HCT116 (cell line): Measurements from ENCODE around the gene UBE2E2. TPM values are rescaled to one million over a fixed set of nuclear protein-coding genes. Genes with fewer than 3 reads are reported as not detected.

ENCODE experiments used
- ATAC-seq: fragments of 200-7000 bp; cut with Tn5 transposase; 2 replicates; pipeline ENCODE4 v1.9.1; 2020; ENCODE audit warnings: mild to moderate bottlenecking, moderate library complexity
- BruUV-seq: library from RNA; stranded (reverse); fragments of 400-500 nt; replicated peaks from 2 replicates; lab custom pipeline; 2021; lab: Mats Ljungman, UMichigan
- CTCF ChIA-PET: fragments of 300-600 bp; sonication (Branson Sonifier 250); formaldehyde crosslinking; loops from one replicate; lab custom pipeline; 2021; ENCODE audit warnings: antibody characterized with exemption; lab: Charles Lee
- POLR2A ChIA-PET: fragments of 300-600, 350-600 bp; sonication (Branson Sonifier 250); formaldehyde crosslinking; loops from one replicate; lab custom pipeline; 2021; ENCODE audit warnings: antibody characterized with exemption; lab: Charles Lee
- RAD21 ChIA-PET, 2 experiments: fragments of 300-600 bp; sonication (Branson Sonifier 250); formaldehyde crosslinking; loops; one replicate each; lab custom pipeline; 2023; ENCODE audit warnings: low total read pairs in 2 of 2; ENCODE audit not compliant: uncharacterized antibody in 2 of 2, unreplicated experiment in 2 of 2, low non-redundant PET in 1 of 2; lab: Charles Lee
- DNase-seq: peaks from one replicate; pipeline ENCODE4 v3.0.0-alpha.2; 2010; ENCODE audit warnings: low read depth, low spot score
- H2AFZ ChIP-seq: fragments of 200-600 bp; shearing (Covaris generic), sonication (generic); 2 replicates; pipeline ENCODE4 v1.6.1; 2017; ENCODE audit warnings: low read depth, mixed run types, mixed read lengths, antibody characterized with exemption, low read length; ENCODE audit not compliant: poor library complexity, severe bottlenecking
- H3K27ac ChIP-seq: 2 replicates; pipeline ENCODE4 v1.5.1; 2012; ENCODE audit warnings: low read depth, low read length
- H3K27me3 ChIP-seq: fragments of 200-600 bp; sonication (generic); 2 replicates; pipeline ENCODE4 v1.6.1; 2016; ENCODE audit warnings: mixed run types, low read length, mixed read lengths; ENCODE audit not compliant: insufficient read depth
- H3K36me3 ChIP-seq, 2 experiments: fragments of 200-500 bp in 1 of 2; fragments of 200-600 bp in 1 of 2; sonication (Bioruptor generic) in 1 of 2; sonication (generic) in 1 of 2; 2 replicates each; pipeline versions ENCODE4 v1.5.1 to v1.6.1; 2014 to 2016; ENCODE audit warnings: low read length in 2 of 2, inconsistent platforms in 1 of 2, mixed read lengths in 1 of 2, mixed run types in 1 of 2; ENCODE audit not compliant: insufficient read depth in 2 of 2, control insufficient read depth in 1 of 2
- H3K4me1 ChIP-seq, 2 experiments: fragments of 200-600 bp in 1 of 2; sonication (generic) in 1 of 2; 2 replicates each; pipeline versions ENCODE4 v1.5.1 to v1.6.1; 2012 to 2017; ENCODE audit warnings: low read length in 2 of 2, inconsistent platforms in 1 of 2, mild to moderate bottlenecking in 1 of 2, mixed read lengths in 1 of 2, mixed run types in 1 of 2, moderate library complexity in 1 of 2; ENCODE audit not compliant: insufficient read depth in 2 of 2, control insufficient read depth in 1 of 2
- H3K4me2 ChIP-seq: fragments of 200-600 bp; sonication (generic); 2 replicates; pipeline ENCODE4 v1.6.1; 2017; ENCODE audit warnings: mixed run types, low read length, mixed read lengths
- H3K4me3 ChIP-seq, 2 experiments: fragments of 200-600 bp in 1 of 2; sonication (generic) in 1 of 2; replicated peaks in 1 of 2; 2 replicates each; pipeline ENCODE4 v1.5.1; 2011 to 2016; ENCODE audit warnings: low read length in 2 of 2, control low read depth in 1 of 2, low read depth in 1 of 2, mild to moderate bottlenecking in 1 of 2, mixed read lengths in 1 of 2, mixed run types in 1 of 2
- H3K79me2 ChIP-seq: fragments of 200-600 bp; sonication (generic); 2 replicates; pipeline ENCODE4 v1.6.1; 2017; ENCODE audit warnings: mild to moderate bottlenecking, mixed run types, low read length, moderate library complexity, mixed read lengths; ENCODE audit not compliant: insufficient read depth
- H3K9ac ChIP-seq: fragments of 200-600 bp; sonication (generic); 2 replicates; pipeline ENCODE4 v1.6.1; 2016; ENCODE audit warnings: low read length, mixed read lengths
- H3K9me2 ChIP-seq: fragments of 200-600 bp; sonication (generic), shearing (Covaris generic); 2 replicates; pipeline ENCODE4 v1.6.1; 2017; ENCODE audit warnings: mixed run types, mild to moderate bottlenecking, moderate library complexity; ENCODE audit not compliant: insufficient read depth
- H3K9me3 ChIP-seq, 2 experiments: fragments of 200-500 bp in 1 of 2; fragments of 200-600 bp in 1 of 2; sonication (Bioruptor generic) in 1 of 2; sonication (generic) in 1 of 2; 2 replicates each; pipeline ENCODE4 v1.6.1; 2014 to 2017; ENCODE audit warnings: low read length in 2 of 2, mixed read lengths in 2 of 2, inconsistent platforms in 1 of 2, low read depth in 1 of 2, mild to moderate bottlenecking in 1 of 2, mixed run types in 1 of 2, moderate library complexity in 1 of 2; ENCODE audit not compliant: control insufficient read depth in 1 of 2, insufficient read depth in 1 of 2
- H4K20me1 ChIP-seq: fragments of 200-600 bp; sonication (generic), shearing (Covaris generic); 2 replicates; pipeline ENCODE4 v1.6.1; 2017; ENCODE audit warnings: mixed run types, mild to moderate bottlenecking, moderate library complexity; ENCODE audit not compliant: insufficient read depth
- CBX3 ChIP-seq: IDR thresholded peaks from 2 replicates; pipeline ENCODE4 v1.6.1; 2012; ENCODE audit warnings: low read depth
- CEBPB ChIP-seq: IDR thresholded peaks from 2 replicates; pipeline ENCODE4 v1.6.1; 2012; ENCODE audit warnings: low read depth
- EGR1 ChIP-seq: IDR thresholded peaks from 2 replicates; pipeline ENCODE4 v1.6.1; 2012; ENCODE audit warnings: low read depth
- EZH2phosphoT487 ChIP-seq: fragments of 200-600 bp; IDR thresholded peaks from 2 replicates; pipeline ENCODE4 v1.6.1; 2018; ENCODE audit warnings: antibody characterized with exemption, borderline replicate concordance
- JUND ChIP-seq: IDR thresholded peaks from 2 replicates; pipeline ENCODE4 v1.6.1; 2012
- POLR2A ChIP-seq: IDR thresholded peaks from 2 replicates; pipeline ENCODE4 v1.7.0; 2011; ENCODE audit warnings: borderline replicate concordance; ENCODE audit not compliant: insufficient read depth, insufficient read length; ENCODE audit errors: extremely low read depth
- RAD21 ChIP-seq: IDR thresholded peaks from 2 replicates; pipeline ENCODE4 v1.6.1; 2012; ENCODE audit warnings: low read depth, mild to moderate bottlenecking
- REST ChIP-seq: IDR thresholded peaks from 2 replicates; pipeline ENCODE4 v1.6.1; 2012; ENCODE audit warnings: low read depth
- SRF ChIP-seq: IDR thresholded peaks from 2 replicates; pipeline ENCODE4 v1.6.1; 2012; ENCODE audit warnings: low read depth
- TCF7L2 ChIP-seq: IDR thresholded peaks from 2 replicates; pipeline ENCODE4 v1.7.0; 2011; ENCODE audit warnings: borderline replicate concordance, inconsistent platforms; ENCODE audit not compliant: insufficient read depth, insufficient read length; ENCODE audit errors: extremely low read depth
- ZBTB33 ChIP-seq: IDR thresholded peaks from 2 replicates; pipeline ENCODE4 v1.6.1; 2011; ENCODE audit warnings: mild to moderate bottlenecking, low read length, moderate library complexity; ENCODE audit not compliant: insufficient replicate concordance; ENCODE audit errors: extremely low read depth
- ZFX ChIP-seq: fragments of 450-650 bp; IDR thresholded peaks from 2 replicates; pipeline ENCODE4 v1.6.1; 2017
- ZNF274 ChIP-seq: fragments of 200-500 bp; sonication (Bioruptor generic); IDR thresholded peaks from 2 replicates; pipeline ENCODE4 v1.6.1; 2014; ENCODE audit warnings: mild to moderate bottlenecking, low read depth, low read length, inconsistent platforms
- intact Hi-C: fragments of 100-400 bp; cut with micrococcal nuclease; formaldehyde crosslinking; loops from 2 replicates; pipeline ENCODE4 v1.10.0; 2022
- total RNA-seq: library from RNA; stranded (reverse); gene quantifications from one replicate; pipeline ENCODE4 v1.2.1, GENCODE V29; 2021; ENCODE audit not compliant: unreplicated experiment

Gene UBE2E2
- total RNA-seq, 1 experiment from 2014 or later, result 21.4 TPM

GRCh38 chr3:23457697-23458096 is 254.6 kb downstream of the UBE2E2 start:
- no peak overlapping the region for H3K27ac ChIP-seq
- no peak for ATAC-seq
- no peak for DNase-seq
- POLR2A ChIA-PET, result no interaction called here
- H4K20me1 ChIP-seq, result no peaks in the 10 kb centered on the region
- no peaks in the 10 kb centered on the region for H3K27me3 ChIP-seq
- no peak overlapping the region for H3K4me3 ChIP-seq
- CTCF ChIA-PET, result no interaction called here
- no peaks in the 10 kb centered on the region for H3K79me2 ChIP-seq
- TF ChIP-seq JUND (no peak), EZH2phosphoT487 (no peak), CBX3 (no peak), ZFX (no peak)
- no peaks in the 10 kb centered on the region for H3K9me3 ChIP-seq
- no peaks in the 10 kb centered on the region for H3K4me1 ChIP-seq
- no peaks in the 10 kb centered on the region for H3K9me2 ChIP-seq
- H3K36me3 ChIP-seq, result no peaks in the 10 kb centered on the region
- no TSS peak for BruUV-seq
- no peak overlapping the region for H3K4me2 ChIP-seq
- intact Hi-C loops, result no loop called here
- RAD21 ChIA-PET, result no interaction called here
- no peak overlapping the region for H3K9ac ChIP-seq
- H2AFZ ChIP-seq, result no peak overlapping the region

GRCh38 chr3:23459465-23459864 is 256.3 kb downstream of the UBE2E2 start:
- DNase-seq (no peak), ATAC-seq (no peak)
- H3K4me3 ChIP-seq, result no peak overlapping the region
- no peaks in the 10 kb centered on the region for H3K9me2 ChIP-seq
- no peaks in the 10 kb centered on the region for H4K20me1 ChIP-seq
- H2AFZ ChIP-seq, result no peak overlapping the region
- no peaks in the 10 kb centered on the region for H3K79me2 ChIP-seq
- no peaks in the 10 kb centered on the region for H3K36me3 ChIP-seq
- H3K9me3 ChIP-seq, result no peaks in the 10 kb centered on the region
- H3K4me2 ChIP-seq, result no peak overlapping the region
- TF ChIP-seq TCF7L2 (no peak), EZH2phosphoT487 (no peak), POLR2A (no peak), REST (no peak), ZNF274 (no peak), CEBPB (no peak), ZBTB33 (no peak), SRF (no peak), RAD21 (no peak), EGR1 (no peak)
- intact Hi-C loops, result no loop called here
- ChIA-PET RAD21 (no interaction called here), CTCF (no interaction called here), POLR2A (no interaction called here)
- no peak overlapping the region for H3K27ac ChIP-seq
- no peaks in the 10 kb centered on the region for H3K4me1 ChIP-seq
- H3K9ac ChIP-seq, result no peak overlapping the region
- no peaks in the 10 kb centered on the region for H3K27me3 ChIP-seq
- BruUV-seq, result no TSS peak
